Uterine smooth muscle cell (primary cell): ENCODE results near the gene ZNF687. TPM values are rescaled to one million over a fixed set of nuclear protein-coding genes. Genes with fewer than 3 reads are reported as not detected.

Experiments used
- total RNA-seq: library from RNA; depleted of rRNA; stranded (reverse); fragments of >200 nt; gene quantifications from 2 replicates; pipeline ENCODE4 v1.2.3, GENCODE V29; 2014

Gene ZNF687, protein sequence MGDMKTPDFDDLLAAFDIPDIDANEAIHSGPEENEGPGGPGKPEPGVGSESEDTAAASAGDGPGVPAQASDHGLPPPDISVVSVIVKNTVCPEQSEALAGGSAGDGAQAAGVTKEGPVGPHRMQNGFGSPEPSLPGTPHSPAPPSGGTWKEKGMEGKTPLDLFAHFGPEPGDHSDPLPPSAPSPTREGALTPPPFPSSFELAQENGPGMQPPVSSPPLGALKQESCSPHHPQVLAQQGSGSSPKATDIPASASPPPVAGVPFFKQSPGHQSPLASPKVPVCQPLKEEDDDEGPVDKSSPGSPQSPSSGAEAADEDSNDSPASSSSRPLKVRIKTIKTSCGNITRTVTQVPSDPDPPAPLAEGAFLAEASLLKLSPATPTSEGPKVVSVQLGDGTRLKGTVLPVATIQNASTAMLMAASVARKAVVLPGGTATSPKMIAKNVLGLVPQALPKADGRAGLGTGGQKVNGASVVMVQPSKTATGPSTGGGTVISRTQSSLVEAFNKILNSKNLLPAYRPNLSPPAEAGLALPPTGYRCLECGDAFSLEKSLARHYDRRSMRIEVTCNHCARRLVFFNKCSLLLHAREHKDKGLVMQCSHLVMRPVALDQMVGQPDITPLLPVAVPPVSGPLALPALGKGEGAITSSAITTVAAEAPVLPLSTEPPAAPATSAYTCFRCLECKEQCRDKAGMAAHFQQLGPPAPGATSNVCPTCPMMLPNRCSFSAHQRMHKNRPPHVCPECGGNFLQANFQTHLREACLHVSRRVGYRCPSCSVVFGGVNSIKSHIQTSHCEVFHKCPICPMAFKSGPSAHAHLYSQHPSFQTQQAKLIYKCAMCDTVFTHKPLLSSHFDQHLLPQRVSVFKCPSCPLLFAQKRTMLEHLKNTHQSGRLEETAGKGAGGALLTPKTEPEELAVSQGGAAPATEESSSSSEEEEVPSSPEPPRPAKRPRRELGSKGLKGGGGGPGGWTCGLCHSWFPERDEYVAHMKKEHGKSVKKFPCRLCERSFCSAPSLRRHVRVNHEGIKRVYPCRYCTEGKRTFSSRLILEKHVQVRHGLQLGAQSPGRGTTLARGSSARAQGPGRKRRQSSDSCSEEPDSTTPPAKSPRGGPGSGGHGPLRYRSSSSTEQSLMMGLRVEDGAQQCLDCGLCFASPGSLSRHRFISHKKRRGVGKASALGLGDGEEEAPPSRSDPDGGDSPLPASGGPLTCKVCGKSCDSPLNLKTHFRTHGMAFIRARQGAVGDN
- total RNA-seq: 12.5 and 12.6 TPM in 2 replicates

DNA sequence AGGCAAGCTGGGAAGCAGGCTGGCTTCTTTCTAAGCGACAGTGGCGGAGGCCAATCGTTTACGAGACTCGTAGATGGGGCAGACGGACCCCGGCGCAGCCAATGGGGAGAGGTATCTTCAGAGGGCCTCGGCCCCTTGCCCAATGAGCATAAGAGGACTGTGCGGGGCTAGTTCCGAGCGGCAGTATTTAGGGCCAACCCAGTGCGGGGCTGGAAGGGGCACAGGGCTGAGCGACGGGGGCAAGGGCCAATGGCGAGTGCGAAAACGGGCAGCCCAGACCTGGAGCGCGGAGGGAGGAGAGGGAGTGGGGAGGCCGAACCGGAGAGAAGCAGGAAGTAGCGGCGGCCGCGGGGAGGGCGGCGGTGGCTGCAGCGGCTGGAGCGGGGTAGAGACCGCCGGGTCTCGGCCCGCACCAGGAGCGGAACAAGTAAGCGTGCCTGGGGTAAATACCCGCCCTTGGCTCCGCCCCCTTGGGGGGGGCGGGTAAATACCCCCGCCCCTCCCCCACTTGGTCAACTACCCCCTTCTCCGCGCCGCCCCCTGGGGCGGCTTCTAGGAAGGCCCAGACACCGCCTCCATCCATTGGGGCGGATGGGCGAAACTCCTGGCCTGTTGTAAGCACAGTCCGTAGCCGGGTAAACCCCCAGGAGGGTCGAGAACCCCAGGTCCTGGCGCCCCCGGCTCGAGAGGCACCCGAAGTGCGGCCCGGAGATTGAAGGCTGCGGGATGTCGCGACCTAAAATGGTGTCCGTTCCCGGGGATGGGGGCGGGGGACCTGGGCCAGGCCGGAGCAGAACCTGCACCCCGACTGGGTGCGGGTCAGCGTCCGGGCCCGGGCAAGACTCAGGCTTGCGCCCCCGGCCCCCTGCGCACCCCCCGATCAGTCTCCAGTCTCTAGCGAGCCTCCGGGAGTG is at the start of gene ZNF687:
Gene ZNF687 (plus strand): TSS at position 331 of the 914 bp plus-strand sequence. CDS start 3,993 bp downstream, outside the sequence.

DNA sequence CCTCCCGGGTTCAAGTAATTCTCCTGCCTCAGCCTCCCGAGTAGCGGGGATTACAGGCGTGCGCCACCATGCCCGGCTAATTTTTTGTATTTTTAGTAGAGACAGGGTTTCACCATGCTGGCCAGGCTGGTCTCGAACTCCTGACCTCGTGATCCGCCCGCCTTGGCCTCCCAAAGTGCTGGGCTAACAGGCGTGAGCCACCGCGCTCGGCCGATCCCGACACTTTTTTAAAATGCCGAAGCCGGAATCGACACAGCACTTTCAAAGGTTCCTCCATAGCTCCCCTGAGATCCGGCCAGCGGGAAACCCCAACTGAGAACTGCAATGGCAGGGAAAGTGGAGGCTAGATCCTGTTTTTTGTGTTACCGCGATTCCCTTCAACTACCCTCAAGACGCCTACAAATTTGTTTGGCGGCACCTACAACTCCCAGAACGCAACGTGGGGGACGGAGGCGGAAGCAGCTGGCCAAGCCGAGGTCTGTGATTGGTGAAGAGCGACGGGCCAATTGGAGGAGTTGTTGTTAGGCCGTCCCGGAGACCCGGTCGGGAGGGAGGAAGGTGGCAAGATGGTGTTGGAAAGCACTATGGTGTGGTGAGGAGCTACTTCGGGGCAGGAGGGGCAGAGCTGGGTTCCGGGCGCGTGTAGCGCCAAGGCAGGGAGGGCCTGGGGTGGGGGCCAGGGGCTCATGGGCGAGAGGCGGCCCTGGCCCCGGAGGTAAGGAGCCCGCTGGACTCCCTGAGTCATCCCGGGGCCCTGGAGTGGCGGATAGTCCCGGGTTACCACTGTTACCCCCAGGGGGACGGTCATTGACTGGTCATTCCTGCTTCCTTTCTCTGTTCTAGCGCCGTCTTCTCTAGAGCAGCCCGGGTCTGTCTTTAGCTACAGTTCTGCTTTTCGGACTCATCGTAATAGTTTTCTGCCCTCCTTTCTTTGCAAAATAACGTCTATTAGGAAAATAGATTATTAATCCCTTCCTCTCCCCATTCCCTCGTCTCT is 27.6 kb upstream of the ZNF687 start, which contains the start of gene PSMD4:
Gene PSMD4 (plus strand): TSS at position 518 of the 997 bp plus-strand sequence. CDS start 49 bp downstream, at position 567.

DNA sequence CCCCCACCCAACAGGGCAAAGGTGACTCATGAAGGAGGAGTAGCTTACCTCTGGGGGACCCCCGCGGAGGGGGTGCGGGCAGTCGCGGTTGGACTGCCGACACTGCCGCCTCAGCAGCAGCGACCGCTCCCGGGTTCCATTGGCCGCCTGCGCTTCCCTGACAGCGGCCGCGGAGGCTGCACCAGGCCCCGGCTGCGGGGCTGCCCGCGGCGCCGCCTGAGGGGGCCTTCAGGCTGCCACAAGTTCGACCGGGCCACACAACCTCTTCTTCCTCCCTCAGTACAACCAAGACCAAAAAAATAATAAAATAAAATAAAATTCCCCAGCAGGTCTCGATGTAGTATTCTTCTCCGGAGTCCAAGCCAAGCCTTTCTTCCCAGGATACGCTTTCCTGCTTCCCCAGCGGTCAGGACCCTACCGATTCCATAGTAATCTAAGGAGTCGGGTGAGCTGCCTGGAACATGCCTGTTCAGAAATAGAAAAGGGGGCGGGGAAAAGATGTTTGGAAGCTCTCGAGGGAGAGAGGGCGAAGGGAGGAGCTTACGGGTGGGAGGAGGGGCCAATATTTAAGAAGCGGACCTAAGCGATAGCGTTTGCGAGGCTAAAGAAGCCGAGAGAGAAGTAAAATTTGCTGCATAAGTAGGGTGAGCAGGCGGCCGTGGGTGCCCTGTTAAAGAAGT is 45.3 kb downstream of the ZNF687 start, which contains the start of gene PI4KB:
Gene PI4KB (minus strand): TSS at position 194 of the 680 bp plus-strand sequence. CDS start 10,935 bp downstream, outside the sequence.

Other genes starting within 250 kb of the ZNF687 start
- gene BNIPL, start 245.7 kb upstream of the ZNF687 start, total RNA-seq: 0.11 and 1.00 TPM in 2 replicates
- gene C1orf56, start 234.5 kb upstream of the ZNF687 start, total RNA-seq: 1.4 and 1.7 TPM in 2 replicates
- gene CDC42SE1, start 222.7 kb upstream of the ZNF687 start, total RNA-seq: 41.1 and 44.4 TPM in 2 replicates
- 5.0 and 6.9 TPM in 2 replicates for gene MLLT11, start 221.9 kb upstream of the ZNF687 start, total RNA-seq
- 15.6 and 18.4 TPM in 2 replicates for gene GABPB2, start 211.5 kb upstream of the ZNF687 start, total RNA-seq
- gene SEMA6C, start 135.7 kb upstream of the ZNF687 start, total RNA-seq: 0.66 and 0.75 TPM in 2 replicates
- not detected in 2 replicates for gene TNFAIP8L2, start 125.7 kb upstream of the ZNF687 start, total RNA-seq
- gene LYSMD1, start 116.4 kb upstream of the ZNF687 start, total RNA-seq: 5.6 and 6.7 TPM in 2 replicates
- gene SCNM1, start 116.2 kb upstream of the ZNF687 start, total RNA-seq: 18.4 and 23.9 TPM in 2 replicates
- gene TMOD4, start 106.3 kb upstream of the ZNF687 start, total RNA-seq: 0.22 TPM in 1 of 2 replicates, not detected in the other
- gene VPS72, start 92.1 kb upstream of the ZNF687 start, total RNA-seq: 50.7 and 54.9 TPM in 2 replicates
- 66.1 and 76.1 TPM in 2 replicates for gene PIP5K1A, start 83.7 kb upstream of the ZNF687 start, total RNA-seq
- gene PSMD4, start 27.6 kb upstream of the ZNF687 start, total RNA-seq: 243 and 344 TPM in 2 replicates
- 47.9 and 74.1 TPM in 2 replicates for gene PI4KB, start 45.1 kb downstream of the ZNF687 start, total RNA-seq
- gene RFX5, start 65.0 kb downstream of the ZNF687 start, total RNA-seq: 29.6 and 32.4 TPM in 2 replicates
- gene SELENBP1, start 90.4 kb downstream of the ZNF687 start, total RNA-seq: 22.2 and 25.0 TPM in 2 replicates
- gene PSMB4, start 117.3 kb downstream of the ZNF687 start, total RNA-seq: 352 and 425 TPM in 2 replicates
- gene POGZ, start 177.2 kb downstream of the ZNF687 start, total RNA-seq: 16.7 and 18.0 TPM in 2 replicates
- 0.11 and 0.12 TPM in 2 replicates for gene CGN, start 229.1 kb downstream of the ZNF687 start, total RNA-seq